Kidney epithelial cell (primary cell): ENCODE data around the gene ELFN2. TPM values are rescaled to one million over a fixed set of nuclear protein-coding genes. Genes with fewer than 3 reads are reported as not detected.
"Not testable (repeated sequence)": the region's sequence is repeated elsewhere in the genome, so short reads cannot be mapped to it uniquely, and the experiment has no call there.

Experiments
- DNase-seq: peaks from one replicate; pipeline ENCODE4 v3.0.0-alpha.2; 2010; ENCODE audit warnings: low read depth
- H3K27me3 ChIP-seq: 2 replicates; pipeline ENCODE4 v1.6.0; 2011; ENCODE audit warnings: low read length; ENCODE audit not compliant: control insufficient read depth, insufficient read depth
- H3K36me3 ChIP-seq: 2 replicates; pipeline ENCODE4 v1.5.1; 2011; ENCODE audit warnings: low read length; ENCODE audit not compliant: control insufficient read depth, insufficient read depth
- H3K4me3 ChIP-seq: 2 replicates; pipeline ENCODE4 v1.5.1; 2011; ENCODE audit warnings: low read depth, mild to moderate bottlenecking, control low read depth, low read length
- total RNA-seq: library from RNA; depleted of rRNA; stranded (reverse); fragments of >200 nt; gene quantifications from 2 replicates; pipeline ENCODE4 v1.2.3, GENCODE V29; 2015
- TF ChIP-seq, protein P1 (sequence below): IDR thresholded peaks from 2 replicates; pipeline ENCODE4 v1.5.1; 2011; ENCODE audit warnings: mild to moderate bottlenecking, moderate library complexity, low read length, control low read depth, inconsistent platforms; ENCODE audit not compliant: insufficient read depth, poor library complexity, severe bottlenecking

ELFN2 gene
- total RNA-seq, 1 donor from 2014 or later: 0.96 TPM

DNA sequence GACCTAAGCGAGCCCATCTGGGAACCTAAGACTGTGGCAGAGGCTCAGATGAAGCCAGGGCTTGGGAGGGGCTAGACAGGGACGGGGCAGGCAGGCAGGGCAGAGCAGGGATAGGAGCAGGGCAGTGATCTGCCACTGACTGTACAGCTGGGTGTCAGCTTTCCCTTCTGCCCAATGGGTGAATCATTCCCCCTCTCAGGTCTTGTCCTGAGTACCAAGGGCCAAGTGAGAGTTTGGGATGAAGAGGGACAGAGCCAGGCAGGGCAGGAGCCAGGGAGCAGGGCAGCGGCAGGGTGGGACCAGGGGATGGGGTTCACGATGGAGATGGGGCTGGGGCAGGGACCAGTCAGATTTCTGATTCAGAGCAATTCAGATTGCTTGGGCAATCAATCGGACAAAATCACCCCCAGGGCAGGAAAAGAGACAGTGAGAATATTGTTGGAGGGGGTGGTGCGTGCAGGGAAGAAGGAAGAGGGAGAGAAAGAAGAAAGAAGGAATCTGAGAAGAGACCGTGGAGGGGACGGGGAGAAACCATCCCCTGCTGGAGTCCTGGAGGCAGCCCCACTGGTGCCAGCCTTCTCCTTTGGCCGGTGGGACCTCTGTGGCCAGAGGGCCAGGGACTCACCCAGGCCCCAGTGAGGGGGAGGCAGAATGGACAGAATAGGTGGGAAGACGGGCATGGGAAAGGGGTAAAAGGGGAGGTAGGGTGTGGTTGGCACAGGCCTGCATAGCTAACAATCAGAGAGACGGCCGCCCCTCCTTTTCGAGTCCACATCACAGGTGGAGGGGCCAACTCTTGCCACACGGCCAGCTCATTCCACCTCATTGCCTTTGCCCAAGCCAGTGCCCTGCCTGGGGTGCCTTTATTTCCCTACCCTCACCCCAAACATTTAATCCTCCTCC lies 97.8 kb downstream of the ELFN2 start:
- H3K4me3 ChIP-seq: no peak overlapping the region
- H3K27me3 ChIP-seq: peaks cover 2% of the 10 kb centered on the region
- no peak for DNase-seq
- TF ChIP-seq, protein P1, sequence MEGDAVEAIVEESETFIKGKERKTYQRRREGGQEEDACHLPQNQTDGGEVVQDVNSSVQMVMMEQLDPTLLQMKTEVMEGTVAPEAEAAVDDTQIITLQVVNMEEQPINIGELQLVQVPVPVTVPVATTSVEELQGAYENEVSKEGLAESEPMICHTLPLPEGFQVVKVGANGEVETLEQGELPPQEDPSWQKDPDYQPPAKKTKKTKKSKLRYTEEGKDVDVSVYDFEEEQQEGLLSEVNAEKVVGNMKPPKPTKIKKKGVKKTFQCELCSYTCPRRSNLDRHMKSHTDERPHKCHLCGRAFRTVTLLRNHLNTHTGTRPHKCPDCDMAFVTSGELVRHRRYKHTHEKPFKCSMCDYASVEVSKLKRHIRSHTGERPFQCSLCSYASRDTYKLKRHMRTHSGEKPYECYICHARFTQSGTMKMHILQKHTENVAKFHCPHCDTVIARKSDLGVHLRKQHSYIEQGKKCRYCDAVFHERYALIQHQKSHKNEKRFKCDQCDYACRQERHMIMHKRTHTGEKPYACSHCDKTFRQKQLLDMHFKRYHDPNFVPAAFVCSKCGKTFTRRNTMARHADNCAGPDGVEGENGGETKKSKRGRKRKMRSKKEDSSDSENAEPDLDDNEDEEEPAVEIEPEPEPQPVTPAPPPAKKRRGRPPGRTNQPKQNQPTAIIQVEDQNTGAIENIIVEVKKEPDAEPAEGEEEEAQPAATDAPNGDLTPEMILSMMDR: no peak
- no peaks in the 10 kb centered on the region for H3K36me3 ChIP-seq

DNA sequence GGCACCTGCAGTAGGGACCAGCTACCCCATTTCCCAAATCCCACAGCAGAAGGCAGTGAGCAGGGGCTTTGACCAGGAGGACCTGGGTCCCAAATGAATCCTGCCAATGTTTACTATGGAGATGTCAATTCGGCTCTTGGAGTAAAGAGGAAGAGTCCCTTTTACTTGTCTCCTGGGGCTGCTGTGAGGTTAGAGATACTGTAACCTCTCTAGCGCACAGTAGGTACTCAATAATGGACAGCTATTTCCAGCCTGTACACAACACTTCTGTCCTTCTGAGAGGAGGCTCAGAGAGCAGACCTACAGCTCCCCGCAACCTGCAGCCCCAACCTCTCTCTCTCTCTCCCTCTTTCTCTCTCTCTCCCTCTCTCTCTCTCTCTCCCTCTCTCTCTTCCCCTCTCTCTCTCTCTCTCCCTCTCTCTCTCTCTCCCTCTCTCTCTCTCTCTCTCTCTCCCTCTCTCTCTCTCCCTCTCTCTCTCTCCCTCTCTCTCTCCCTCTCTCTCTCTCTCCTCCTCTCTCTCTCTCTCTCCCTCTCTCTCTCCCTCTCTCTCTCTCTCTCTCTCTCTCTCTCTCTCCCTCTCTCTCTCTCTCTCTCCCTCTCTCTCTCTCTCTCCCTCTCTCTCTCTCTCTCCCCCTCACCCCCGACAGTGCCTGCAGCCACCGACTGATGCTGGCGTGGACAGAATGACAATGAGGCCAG lies 98.6 kb downstream of the ELFN2 start:
- H3K4me3 ChIP-seq, DNase-seq, H3K36me3 ChIP-seq, H3K27me3 ChIP-seq: not testable (repeated sequence)

DNA sequence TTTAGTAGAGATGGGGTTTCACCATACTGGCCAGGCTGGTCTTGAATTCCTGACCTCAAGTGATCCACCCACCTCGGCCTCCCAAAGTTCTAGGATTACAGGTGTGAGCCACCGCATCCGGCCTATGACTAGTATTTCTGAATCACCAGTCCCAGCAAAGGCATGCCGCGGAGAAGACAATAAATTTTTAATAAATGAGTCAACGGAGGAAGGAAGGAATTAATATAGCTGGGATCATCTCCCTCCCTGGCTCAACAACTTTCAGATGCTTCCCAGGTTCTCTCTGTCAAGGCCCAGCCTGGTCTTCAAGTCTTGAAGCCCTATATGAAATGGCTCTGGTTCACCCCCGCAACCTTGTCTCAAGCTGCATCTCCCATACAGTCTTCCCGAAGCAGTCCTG lies 99.3 kb downstream of the ELFN2 start:
- TF ChIP-seq, protein P1: no peak
- H3K4me3 ChIP-seq: no peak overlapping the region
- DNase-seq: no peak
- no peaks in the 10 kb centered on the region for H3K36me3 ChIP-seq
- H3K27me3 ChIP-seq: no peaks in the 10 kb centered on the region

DNA sequence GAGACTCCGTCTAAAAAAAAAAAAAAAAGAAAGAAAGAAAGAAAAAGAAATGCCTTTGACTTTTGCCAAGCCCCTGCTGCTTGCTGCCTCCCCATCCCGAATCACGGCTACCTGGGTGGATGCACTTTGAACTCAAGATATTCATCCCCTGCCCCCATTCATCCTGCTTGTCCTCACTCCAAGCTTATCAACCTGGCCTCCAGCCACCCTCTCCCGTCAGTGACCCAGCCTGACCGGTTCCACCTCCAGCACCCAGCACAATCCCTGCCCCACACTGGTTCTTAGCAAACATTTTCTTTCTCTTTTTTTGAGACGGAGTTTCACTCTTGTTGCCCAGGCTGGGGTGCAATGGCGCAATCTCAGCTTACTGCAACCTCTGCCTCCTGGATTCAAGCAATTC lies 100.6 kb downstream of the ELFN2 start:
- H3K4me3 ChIP-seq: no peak overlapping the region
- TF ChIP-seq, protein P1: no peak
- no peak for DNase-seq
- H3K36me3 ChIP-seq: no peaks in the 10 kb centered on the region
- no peaks in the 10 kb centered on the region for H3K27me3 ChIP-seq

DNA sequence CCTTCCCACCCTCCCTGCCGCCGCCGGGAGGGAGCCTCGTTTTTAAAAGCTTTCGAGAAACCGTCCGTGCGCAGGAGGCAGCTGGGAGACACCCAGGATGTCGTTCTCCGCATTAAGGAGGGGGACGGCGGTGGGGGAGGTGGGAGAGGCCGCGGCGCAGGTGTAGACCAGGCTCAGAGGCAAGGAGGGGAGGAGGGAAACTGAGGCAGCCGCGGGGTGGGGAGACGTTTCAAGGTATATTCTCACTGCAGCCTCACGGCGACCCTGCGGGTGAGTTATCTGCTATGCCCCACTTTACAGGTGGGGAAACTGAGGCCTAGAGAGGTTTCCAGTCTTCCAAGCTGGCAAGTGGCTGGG lies 102.3 kb downstream of the ELFN2 start:
- no peak for DNase-seq
- Histone ChIP-seq H3K4me3 (peak overlapping the region; percentile 18), H3K27me3 (no peaks in the 10 kb centered on the region), H3K36me3 (no peaks in the 10 kb centered on the region)
- TF ChIP-seq, protein P1: no peak

DNA sequence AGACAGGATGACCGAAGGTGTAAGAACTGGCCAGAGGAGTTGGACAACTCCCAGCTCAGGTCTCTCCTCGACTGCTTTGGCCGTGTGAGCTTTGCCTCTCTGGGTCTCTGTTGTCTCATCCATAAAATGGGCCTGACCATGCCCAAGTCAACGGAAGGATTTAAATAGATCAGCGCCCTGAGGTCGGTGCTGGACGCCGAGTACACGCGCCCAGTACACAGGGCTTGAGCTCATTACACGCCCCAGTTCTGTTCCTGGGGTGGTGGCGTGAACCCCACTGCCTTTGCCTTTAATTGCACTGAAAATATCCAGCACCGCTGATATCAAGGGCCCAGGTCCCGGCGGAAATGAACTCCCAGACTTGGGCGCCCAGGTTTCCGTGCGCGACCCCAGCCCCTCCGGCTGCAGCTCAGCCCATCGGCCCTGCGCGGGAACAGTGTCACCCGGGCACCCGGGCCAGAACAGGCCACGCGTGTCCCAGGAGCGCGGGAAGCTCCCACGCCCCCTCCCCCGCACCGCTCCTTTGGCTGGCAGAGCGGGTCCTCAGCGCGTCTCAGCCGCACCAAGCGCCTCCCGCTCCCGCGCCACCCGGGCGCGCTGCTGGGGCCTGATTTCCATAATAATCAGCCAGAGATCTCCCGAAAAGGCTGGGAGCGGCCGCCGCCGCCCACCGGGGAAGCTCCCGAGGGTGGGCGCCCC lies 102.8 kb downstream of the ELFN2 start:
- Histone ChIP-seq H3K27me3 (no peaks in the 10 kb centered on the region), H3K36me3 (no peaks in the 10 kb centered on the region), H3K4me3 (peak overlapping the region; percentile 18)
- no peak for DNase-seq
- TF ChIP-seq, protein P1: no peak
